A549 (cell line): ENCODE results near the gene JAZF1.

Source experiments
- POLR2A ChIP-seq: IDR thresholded peaks from 2 replicates; pipeline ENCODE4 v1.6.1; 2012; ENCODE audit warnings: mild to moderate bottlenecking, low read length
- TF ChIP-seq, protein P1 (sequence below): fragments of >200 bp; sonication (Bioruptor Twin); formaldehyde crosslinking; IDR thresholded peaks from 3 replicates; pipeline ENCODE4 v1.5.1; 2016

DNA sequence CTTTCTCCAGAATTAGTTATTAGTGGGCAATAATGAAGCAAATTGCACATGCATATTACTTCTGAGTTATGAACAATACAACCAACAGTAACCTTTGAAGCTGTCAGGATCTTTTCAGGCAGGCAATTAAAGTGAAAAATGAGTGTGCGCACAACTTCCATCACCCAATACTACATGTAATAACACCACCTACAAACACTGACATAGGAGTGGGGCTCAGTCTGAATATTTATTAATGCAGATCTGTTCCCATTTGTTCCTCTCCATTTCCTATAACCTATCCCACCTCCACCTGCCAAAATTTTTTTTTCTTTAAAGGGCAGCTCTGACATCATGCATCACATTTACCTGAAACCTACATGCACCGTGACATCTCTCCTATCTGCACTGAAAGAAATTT is 177.2 kb downstream of the JAZF1 start:
- no peak for TF ChIP-seq POLR2A
- TF ChIP-seq, protein P1, sequence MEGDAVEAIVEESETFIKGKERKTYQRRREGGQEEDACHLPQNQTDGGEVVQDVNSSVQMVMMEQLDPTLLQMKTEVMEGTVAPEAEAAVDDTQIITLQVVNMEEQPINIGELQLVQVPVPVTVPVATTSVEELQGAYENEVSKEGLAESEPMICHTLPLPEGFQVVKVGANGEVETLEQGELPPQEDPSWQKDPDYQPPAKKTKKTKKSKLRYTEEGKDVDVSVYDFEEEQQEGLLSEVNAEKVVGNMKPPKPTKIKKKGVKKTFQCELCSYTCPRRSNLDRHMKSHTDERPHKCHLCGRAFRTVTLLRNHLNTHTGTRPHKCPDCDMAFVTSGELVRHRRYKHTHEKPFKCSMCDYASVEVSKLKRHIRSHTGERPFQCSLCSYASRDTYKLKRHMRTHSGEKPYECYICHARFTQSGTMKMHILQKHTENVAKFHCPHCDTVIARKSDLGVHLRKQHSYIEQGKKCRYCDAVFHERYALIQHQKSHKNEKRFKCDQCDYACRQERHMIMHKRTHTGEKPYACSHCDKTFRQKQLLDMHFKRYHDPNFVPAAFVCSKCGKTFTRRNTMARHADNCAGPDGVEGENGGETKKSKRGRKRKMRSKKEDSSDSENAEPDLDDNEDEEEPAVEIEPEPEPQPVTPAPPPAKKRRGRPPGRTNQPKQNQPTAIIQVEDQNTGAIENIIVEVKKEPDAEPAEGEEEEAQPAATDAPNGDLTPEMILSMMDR: no peak
